ENCODE measurements around the gene CAMKMT. TPM values are rescaled to one million over a fixed set of nuclear protein-coding genes. Genes with fewer than 3 reads are reported as not detected.

CAMKMT gene
- total RNA-seq, 1 donor from 2014 or later = 11.9 TPM

GRCh38 chr2:44689516-44689915 lies 327.8 kb downstream of the CAMKMT start:
- H3K36me3 Mint-ChIP-seq (ENCODE audit: low read depth) = no peaks in the 10 kb centered on the region
- H3K4me3 Mint-ChIP-seq = no peak overlapping the region
- no peak for DNase-seq (ENCODE audit: low read depth, low spot score)
- H3K27ac Mint-ChIP-seq (ENCODE audit: unreplicated experiment) = no peak overlapping the region
- no peaks in the 10 kb centered on the region for H3K9me3 Mint-ChIP-seq
- no peak for TF ChIP-seq CTCF (conservative IDR thresholded peaks at IDR 0.05)
- H3K4me1 Mint-ChIP-seq = no peaks in the 10 kb centered on the region
- no peaks in the 10 kb centered on the region for H3K27me3 Mint-ChIP-seq (ENCODE audit: low read depth)

GRCh38 chr2:44691174-44691785 lies 329.5 kb downstream of the CAMKMT start:
- Mint-ChIP-seq H3K36me3 (ENCODE audit: low read depth) (peaks cover 2% of the 10 kb centered on the region), H3K4me3 (no peak overlapping the region), H3K27me3 (ENCODE audit: low read depth) (no peaks in the 10 kb centered on the region), H3K9me3 (no peaks in the 10 kb centered on the region), H3K27ac (ENCODE audit: unreplicated experiment) (no peak overlapping the region), H3K4me1 (no peaks in the 10 kb centered on the region)
- DNase-seq (ENCODE audit: low read depth, low spot score) = no peak
- no peak for TF ChIP-seq CTCF (conservative IDR thresholded peaks at IDR 0.05)

- H3K4me1 Mint-ChIP-seq = no peaks in the 10 kb centered on the region
- H3K4me3 Mint-ChIP-seq = no peak overlapping the region
- no peak for TF ChIP-seq CTCF (conservative IDR thresholded peaks at IDR 0.05)
- no peak overlapping the region for H3K27ac Mint-ChIP-seq (ENCODE audit: unreplicated experiment)
- peaks cover 2% of the 10 kb centered on the region for H3K27me3 Mint-ChIP-seq (ENCODE audit: low read depth)
- H3K9me3 Mint-ChIP-seq = no peaks in the 10 kb centered on the region
- no peak for DNase-seq (ENCODE audit: low read depth, low spot score)
- H3K36me3 Mint-ChIP-seq (ENCODE audit: low read depth) = peaks cover 2% of the 10 kb centered on the region
Observed at GRCh38 chr2:44692821-44693220, 331.1 kb downstream of the CAMKMT start.

- H3K27ac Mint-ChIP-seq (ENCODE audit: unreplicated experiment) = no peak overlapping the region
- H3K4me1 Mint-ChIP-seq = peaks cover 8% of the 10 kb centered on the region
- H3K4me3 Mint-ChIP-seq = no peak overlapping the region
- no peak for DNase-seq (ENCODE audit: low read depth, low spot score)
- H3K36me3 Mint-ChIP-seq (ENCODE audit: low read depth) = no peaks in the 10 kb centered on the region
- H3K27me3 Mint-ChIP-seq (ENCODE audit: low read depth) = peaks cover 26% of the 10 kb centered on the region
- TF ChIP-seq CTCF (conservative IDR thresholded peaks at IDR 0.05) = no peak
- H3K9me3 Mint-ChIP-seq = peaks cover 2% of the 10 kb centered on the region
Observed at GRCh38 chr2:44700824-44701223, 339.1 kb downstream of the CAMKMT start.

GRCh38 chr2:44705356-44705755 lies 343.6 kb downstream of the CAMKMT start:
- Mint-ChIP-seq H3K4me3 (no peak overlapping the region), H3K27me3 (ENCODE audit: low read depth) (peaks cover 51% of the 10 kb centered on the region), H3K9me3 (peaks cover 2% of the 10 kb centered on the region), H3K4me1 (peaks cover 44% of the 10 kb centered on the region), H3K27ac (ENCODE audit: unreplicated experiment) (peak overlapping the region; percentile 37), H3K36me3 (ENCODE audit: low read depth) (no peaks in the 10 kb centered on the region)
- TF ChIP-seq CTCF (conservative IDR thresholded peaks at IDR 0.05) = no peak
- DNase-seq (ENCODE audit: low read depth, low spot score) = no peak

All from neural crest cell (in vitro differentiated cells).